ENCODE measurements around the gene PRCC. TPM values are rescaled to one million over a fixed set of nuclear protein-coding genes. Genes with fewer than 3 reads are reported as not detected.
A peak's percentile ranks its signal among the peaks of the same experiment; 100 is the strongest.

Gene PRCC
- total and polyA plus RNA-seq, 2 of the 4 experiments (the other 2 are of a cell fraction): 10.6 to 59.6 TPM

- no peak for DNase-seq
- H2AK5ac ChIP-seq (ENCODE audit: low read depth, low read length): peak overlapping the region; percentile 83; the same call in 1 of the 2 replicates
- POLR2A ChIA-PET (ENCODE audit: unreplicated experiment): interaction anchor here (1.2 kb wide), 1 partner anchor 16 kb away, joined by 7 read pairs; the partner anchor contains the start of gene PRCC
- H3K4me2 ChIP-seq (ENCODE audit: low read depth, low read length): peak overlapping the region; percentile 93
- CTCF ChIA-PET: interaction anchor here (1.3 kb wide), 1 partner anchor 45 kb away, joined by 4 read pairs; the partner anchor contains the start of gene CRABP2
- peak overlapping the region; percentile 38 for H3K18ac ChIP-seq (ENCODE audit: low read depth, low read length)
- H3K9me1 ChIP-seq (ENCODE audit: insufficient read depth, low read length): peaks cover 17% of the 10 kb centered on the region; the same call in 1 of the 2 replicates
- H2AFZ ChIP-seq (replicated peaks; ENCODE audit: low read length, poor library complexity): peak overlapping the region; percentile 76
- peak overlapping the region; percentile 81 for H3K56ac ChIP-seq (ENCODE audit: extremely low read depth, insufficient read depth, low read length)
- WGBS, 2 experiments (ENCODE audit: extremely low coverage in 2 of 2, insufficient read length in 1 of 2): 0% methylated on average over 22 of the region's 64 CpGs; no CpG with 5 or more reads in 1 of the 2 experiments
- peak overlapping the region; percentile 32; the same call in 1 of the 3 replicates for H2BK15ac ChIP-seq (ENCODE audit: low read depth, low read length)
- in situ Hi-C loops (cut with MboI; ENCODE audit: low sequenced_read_pairs): no loop called here
- peaks cover 13 to 59% of the 10 kb centered on the region in 2 experiments for H3K79me1 ChIP-seq (ENCODE audit: low read depth in 1 of 2, low read length in 2 of 2)
- peak overlapping the region; percentile 95 for H3K27ac ChIP-seq (ENCODE audit: insufficient read depth, low read length)
- peaks cover 35% of the 10 kb centered on the region for H3K4me1 ChIP-seq (ENCODE audit: control insufficient read depth, insufficient read depth, low read length)
- H3K23ac ChIP-seq (ENCODE audit: low read depth, low read length): peak overlapping the region; percentile 97
- no peaks in the 10 kb centered on the region for H3K9me3 ChIP-seq (ENCODE audit: control insufficient read depth, insufficient read depth, low read length)
- dilution Hi-C loops (cut with HindIII; ENCODE audit: low sequenced_read_pairs, unreplicated experiment): no loop called here
- intact Hi-C loops (cut with micrococcal nuclease): no loop called here
- H4K20me1 ChIP-seq (ENCODE audit: insufficient read depth, low read length): 0 out of 2 replicates have a peak, but pooled peaks cover 1% of the 10 kb centered on the region
- peak; percentile 10 for ATAC-seq (ENCODE audit: low read depth)
- H3K4me3 ChIP-seq (ENCODE audit: insufficient read depth, low read depth, low read length): peak overlapping the region; percentile 86
- H2AK9ac ChIP-seq (replicated peaks; ENCODE audit: low read depth, low read length, poor library complexity): peak overlapping the region; percentile 100
- H3K27me3 ChIP-seq (ENCODE audit: control insufficient read depth, insufficient read depth, low read length): no peaks in the 10 kb centered on the region
- peak overlapping the region; percentile 31 for H4K5ac ChIP-seq (ENCODE audit: low read depth, low read length)
- 0 out of 2 replicates have a peak overlapping the region, but pooled peaks have one; percentile 13 for H2BK20ac ChIP-seq (ENCODE audit: low read depth, low read length)
- peak overlapping the region; percentile 99 for H3K14ac ChIP-seq (replicated peaks; ENCODE audit: low read depth, low read length)
- peak overlapping the region; percentile 98 for H2BK5ac ChIP-seq (ENCODE audit: low read depth, low read length, poor library complexity, severe bottlenecking)
- no peaks in the 10 kb centered on the region for H3K36me3 ChIP-seq (ENCODE audit: control insufficient read depth, insufficient read depth, low read length)
- H3K9ac ChIP-seq (ENCODE audit: low read depth, low read length): peak overlapping the region; percentile 78
- peak overlapping the region; percentile 99 for H4K91ac ChIP-seq (ENCODE audit: insufficient read depth, low read depth, low read length)
- H2BK120ac ChIP-seq (ENCODE audit: low read depth, low read length): peak overlapping the region; percentile 69
- peak overlapping the region; percentile 98 for H3K4ac ChIP-seq (ENCODE audit: low read depth, low read length)
- TSS peak; percentile 16 for BruUV-seq (replicated peaks)
- peak overlapping the region; percentile 93 to 96 for H4K8ac ChIP-seq (ENCODE audit: low read depth in 2 of 2, low read length in 2 of 2)
- TF ChIP-seq BHLHE40 (IDR thresholded peaks at IDR 0.05; ENCODE audit: low read depth, low read length): peak; percentile 30; the same call in 1 of the 2 replicates
- no peak for TF ChIP-seq SMC3 (IDR thresholded peaks at IDR 0.05; ENCODE audit: low read depth, low read length)
- no peak for TF ChIP-seq MAFK (IDR thresholded peaks at IDR 0.05; ENCODE audit: low read depth, low read length)
- TF ChIP-seq NFE2L2 (IDR thresholded peaks at IDR 0.05; ENCODE audit: low read depth, low read length): no peak
- TF ChIP-seq FOS (IDR thresholded peaks at IDR 0.05; ENCODE audit: low read depth, low read length): no peak
- no peak for TF ChIP-seq RCOR1 (IDR thresholded peaks at IDR 0.05; ENCODE audit: insufficient replicate concordance, low read length)
- no peak for TF ChIP-seq USF2 (IDR thresholded peaks at IDR 0.05; ENCODE audit: low read depth, low read length)
- no peak for TF ChIP-seq ELK1 (IDR thresholded peaks at IDR 0.05; ENCODE audit: borderline replicate concordance, low read depth, low read length)
- TF ChIP-seq CTCF (conservative IDR thresholded peaks at IDR 0.05; ENCODE audit: low read depth, low read length): no peak
- TF ChIP-seq POLR2A (IDR thresholded peaks at IDR 0.05; ENCODE audit: low read depth, low read length): no peak
- TF ChIP-seq MAZ (IDR thresholded peaks at IDR 0.05; ENCODE audit: borderline replicate concordance, low read depth, low read length): no peak
- TF ChIP-seq CHD1 (IDR thresholded peaks at IDR 0.05; ENCODE audit: low read depth, low read length): no peak
- no peak for TF ChIP-seq RFX5 (IDR thresholded peaks at IDR 0.05; ENCODE audit: low read depth, low read length)
- peak; percentile 89 for TF ChIP-seq CEBPB (IDR thresholded peaks at IDR 0.05; ENCODE audit: low read depth, low read length)
These were observed 16.5 kb upstream of the PRCC start for GRCh38 chr1:156750711-156751450.

All from IMR-90 (cell line).